ENCODE measurements around the gene RNU5B-1.

The RNU5B-1 gene

DNA sequence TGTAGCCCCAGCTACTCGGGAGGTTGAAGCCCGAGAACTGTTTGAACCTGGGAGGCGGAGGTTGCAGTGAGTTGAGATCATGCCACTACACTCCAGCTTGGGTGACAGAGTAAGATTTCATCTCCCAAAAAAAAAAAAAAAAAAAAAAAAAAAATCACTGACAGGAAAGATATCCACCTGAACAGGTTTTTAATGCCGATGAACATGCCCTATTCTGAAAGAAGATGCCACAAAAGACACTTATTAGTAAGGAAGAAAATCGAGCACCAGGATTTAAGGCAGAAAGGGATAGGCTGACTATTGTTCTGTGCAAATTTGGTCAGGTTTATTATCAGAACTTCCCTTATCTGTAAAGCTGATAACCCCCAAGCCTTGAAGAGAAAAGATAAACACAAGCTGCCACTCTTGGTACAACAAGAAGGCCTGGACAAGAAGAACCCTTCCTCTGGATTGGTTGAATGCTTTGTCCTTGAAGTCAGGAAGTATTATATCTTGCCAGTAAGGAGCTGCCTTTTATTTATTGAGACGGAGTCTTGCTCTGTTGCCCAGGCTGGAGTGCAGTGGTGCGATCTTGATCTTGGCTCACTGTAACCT, 15.1 kb upstream of the RNU5B-1 start:
- DNase-seq, result no peak

DNA sequence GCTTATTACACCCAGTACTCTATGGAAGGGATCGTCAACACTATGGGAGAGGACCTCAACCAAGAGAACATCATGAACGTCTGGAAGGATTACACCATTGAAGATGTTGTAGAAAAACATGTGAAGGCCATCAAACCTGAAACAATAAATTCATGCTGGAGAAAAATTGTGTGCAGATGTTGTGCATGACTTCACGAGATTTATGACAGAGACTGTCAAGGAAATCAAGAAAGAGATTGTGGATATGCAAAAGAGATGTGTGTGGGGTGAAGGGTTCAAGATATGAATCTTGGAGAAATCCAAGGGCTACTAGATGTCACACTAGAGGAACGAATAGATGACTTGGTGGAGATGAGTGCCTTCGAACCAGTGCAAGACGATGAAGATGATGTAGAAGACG, 14.2 kb upstream of the RNU5B-1 start:
- no peak for DNase-seq

DNA sequence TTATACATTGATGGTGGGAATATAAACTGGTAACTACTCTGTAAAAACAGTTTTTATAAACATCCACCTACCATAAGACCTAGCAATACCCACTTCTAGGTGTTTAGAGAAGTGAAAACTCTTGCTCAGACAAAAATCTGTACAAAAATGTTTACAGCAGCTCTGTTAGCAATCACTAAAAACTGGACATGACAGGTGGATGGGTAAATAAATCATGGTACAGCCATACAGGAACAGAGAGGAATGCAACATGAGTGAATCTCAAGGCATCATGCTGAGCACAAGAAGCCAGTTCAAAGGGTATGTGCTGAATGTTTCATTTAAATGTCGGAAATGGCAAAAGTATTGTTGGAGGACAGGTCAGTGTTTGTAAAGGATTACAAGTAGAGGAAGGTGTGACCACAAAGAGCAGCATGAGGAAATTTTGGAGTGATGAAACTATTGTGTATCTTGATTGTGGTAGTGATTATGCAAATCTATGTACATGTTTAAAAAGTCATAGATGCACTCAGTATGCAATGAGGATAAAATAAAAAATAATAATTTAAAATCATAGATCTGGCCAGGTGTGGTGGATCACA, 11.4 kb upstream of the RNU5B-1 start:
- no peak for DNase-seq

DNA sequence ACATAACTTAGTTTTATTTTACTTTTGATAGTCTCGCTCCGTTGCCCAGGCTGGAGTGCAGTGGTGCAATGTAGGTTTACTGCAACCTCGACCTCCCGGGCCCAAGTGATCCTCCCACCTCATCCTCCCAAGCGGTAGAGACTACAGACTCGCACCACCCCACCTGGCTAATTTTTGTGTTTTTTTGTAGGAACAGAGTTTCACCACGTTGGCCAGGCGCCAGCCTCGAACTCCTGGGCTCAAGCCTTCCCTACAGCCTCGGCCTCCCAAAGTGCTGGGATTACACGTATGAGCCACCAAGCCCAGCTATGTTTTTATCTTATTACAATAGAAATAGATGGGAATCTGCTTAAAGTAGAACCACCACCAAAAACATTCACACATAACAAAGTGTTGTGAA, 5.7 kb upstream of the RNU5B-1 start:
- DNase-seq, result no peak

DNA sequence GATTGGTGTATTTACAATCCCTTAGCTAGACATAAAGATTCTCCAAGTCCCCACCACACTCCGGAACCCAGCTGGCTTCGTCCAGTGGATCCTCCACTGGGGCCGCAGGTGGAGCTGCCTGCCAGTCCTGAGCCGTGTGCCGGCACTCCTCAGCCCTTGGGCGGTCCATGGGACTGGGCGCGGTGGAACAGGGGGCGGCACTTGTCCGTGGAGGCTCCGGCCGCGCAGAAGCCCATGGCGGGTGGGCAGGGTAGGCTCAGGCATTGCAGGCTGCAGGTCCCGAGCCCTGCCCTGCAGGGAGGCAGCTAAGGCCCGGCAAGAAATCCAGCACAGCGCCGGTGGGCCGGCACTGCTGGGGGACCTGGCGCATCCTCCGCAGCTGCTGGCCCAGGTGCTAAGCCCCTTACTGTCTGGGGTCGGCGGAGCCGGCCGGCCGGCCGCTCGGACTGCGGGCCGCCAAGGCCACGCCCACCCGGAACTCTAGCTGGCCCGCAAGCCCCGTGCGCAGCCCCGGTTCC, 3.5 kb upstream of the RNU5B-1 start:
- DNase-seq, result no peak

DNA sequence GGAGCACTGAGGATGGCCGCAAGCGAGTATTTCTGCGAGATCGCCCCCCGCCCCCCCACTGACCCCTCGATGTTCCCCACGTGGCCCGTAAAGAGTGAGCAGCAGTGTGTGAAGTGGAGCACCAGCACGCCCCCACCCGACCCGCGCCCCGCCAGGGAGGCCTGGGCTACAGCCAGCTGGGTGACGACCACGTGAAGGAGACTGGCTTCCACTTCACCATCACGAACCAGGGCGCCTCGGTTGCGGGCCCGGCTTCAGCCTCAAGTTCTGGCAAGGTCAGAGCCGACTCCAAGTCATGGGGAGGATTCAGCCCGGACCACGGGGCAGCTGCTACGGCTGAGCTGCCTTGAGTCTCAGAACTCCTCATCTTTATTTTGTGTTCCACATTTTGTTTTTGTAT, 2.4 kb upstream of the RNU5B-1 start:
- DNase-seq, result no peak

DNA sequence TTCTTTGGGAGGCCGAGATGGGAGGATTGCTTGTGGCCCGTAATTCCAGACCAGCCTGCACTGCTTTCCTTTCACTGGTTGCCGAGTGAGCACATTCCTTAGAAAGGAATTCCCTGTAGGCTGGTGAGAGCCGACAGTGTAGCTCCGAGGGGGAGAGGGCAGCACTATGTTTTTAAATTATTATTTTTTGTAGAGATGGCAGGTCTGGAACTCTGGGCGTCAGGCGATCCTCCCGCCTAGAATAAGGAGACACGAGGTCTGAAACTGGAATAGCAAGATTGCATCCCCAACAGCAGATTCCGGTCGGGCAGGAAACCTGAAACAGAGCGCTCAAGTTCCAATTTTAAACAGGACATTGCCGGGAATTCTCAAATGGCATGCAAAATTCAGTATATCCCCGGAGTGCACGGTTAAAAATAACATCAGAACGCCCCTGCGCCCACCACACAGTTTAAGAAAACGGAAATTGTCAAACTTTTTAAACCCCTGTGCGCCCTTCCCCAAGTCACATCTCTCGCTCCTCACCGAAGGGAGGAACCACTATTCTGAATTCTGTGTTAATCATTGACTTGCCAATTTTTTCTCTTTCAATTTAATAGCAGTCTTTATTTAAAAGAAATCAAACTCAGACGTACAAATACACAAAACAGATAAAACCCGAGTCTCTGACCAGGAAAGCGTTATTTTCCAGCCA, 643 bp upstream of the RNU5B-1 start:
- DNase-seq, result peak; percentile 33

DNA sequence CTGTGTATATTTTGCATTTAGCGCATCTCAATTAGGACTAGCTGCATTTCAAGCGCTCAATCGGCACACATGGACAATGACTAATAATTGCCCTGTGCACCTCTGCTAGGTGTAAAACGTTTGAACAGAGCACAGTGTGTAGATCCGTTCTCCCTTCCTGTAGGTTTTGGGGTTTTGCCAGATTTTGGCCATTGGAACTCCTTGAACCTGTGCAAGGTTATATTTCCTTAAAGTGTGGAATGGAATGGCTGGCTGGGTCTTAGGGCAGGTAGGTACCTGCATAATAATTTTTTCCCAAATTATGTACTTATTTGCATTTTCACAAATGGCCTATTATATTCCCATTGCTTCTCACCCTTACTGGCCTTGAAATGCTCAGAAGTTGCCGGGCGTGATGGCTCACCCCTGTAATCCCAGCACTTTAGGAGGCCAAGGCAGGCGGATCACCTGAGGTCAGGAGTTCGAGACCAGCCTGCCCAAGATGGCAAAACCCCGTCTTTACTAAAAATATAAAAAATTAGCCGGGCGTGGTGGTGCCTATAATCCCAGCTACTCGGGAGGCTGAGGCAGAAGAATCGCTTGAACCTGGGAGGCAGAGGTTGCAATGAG, 777 bp downstream of the RNU5B-1 start:
- DNase-seq, result no peak

DNA sequence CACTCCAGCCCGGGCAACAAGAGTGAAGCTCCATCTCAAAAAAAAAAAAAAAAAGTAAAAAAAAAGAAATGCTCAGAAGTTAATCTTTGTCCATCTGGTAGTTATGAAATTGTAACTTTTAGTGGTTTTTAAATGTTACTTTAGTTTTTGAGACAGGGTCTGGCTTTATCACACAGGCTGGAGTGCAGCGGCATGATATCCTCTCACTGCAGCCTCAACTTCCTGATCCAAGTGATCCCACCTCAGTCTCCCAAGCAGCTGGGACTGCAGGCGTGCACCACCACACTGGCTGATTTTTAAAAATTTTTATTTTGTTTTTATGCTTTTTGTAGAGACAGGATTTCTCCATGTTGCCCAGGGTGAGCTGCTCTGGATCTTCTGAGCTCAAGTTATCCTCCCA, 1.3 kb downstream of the RNU5B-1 start:
- DNase-seq, result no peak

DNA sequence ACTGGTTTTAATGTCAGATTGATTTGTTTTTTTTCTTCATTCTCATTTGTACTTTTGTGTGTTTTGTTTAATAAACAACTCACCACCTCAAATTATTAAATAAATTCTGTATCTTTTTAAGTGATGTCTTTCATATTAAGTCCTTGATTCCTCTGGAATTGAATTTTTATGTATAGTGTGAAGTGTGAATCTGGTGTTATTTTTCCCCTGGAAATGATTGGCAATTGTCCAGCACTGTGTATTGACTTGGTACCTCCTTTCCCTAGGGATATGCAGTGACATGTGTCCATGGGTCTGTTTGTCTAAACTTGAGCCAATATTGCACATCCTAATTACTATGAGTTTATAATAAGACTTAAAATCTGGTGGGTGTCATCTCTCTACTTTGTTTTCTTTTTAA, 2.1 kb downstream of the RNU5B-1 start:
- DNase-seq, result no peak

DNA sequence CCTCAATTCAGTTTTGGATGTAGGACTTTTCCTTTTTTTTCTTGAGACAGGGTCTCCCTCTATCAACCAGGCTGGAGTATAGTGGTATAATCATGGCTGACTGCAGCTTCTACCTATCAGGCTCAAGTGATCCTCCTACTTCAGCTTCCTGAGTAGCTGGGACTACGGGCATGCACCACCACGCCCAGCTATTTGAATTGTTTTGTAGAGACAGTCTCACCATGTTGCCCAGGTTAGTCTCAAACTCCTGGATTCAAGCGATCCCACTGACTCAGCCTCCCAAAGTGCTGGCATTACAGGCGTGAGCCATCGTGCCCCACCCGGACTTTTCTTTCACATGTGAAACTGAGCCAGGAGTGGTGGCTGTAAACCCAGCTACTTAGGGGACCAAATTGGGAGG, 3.5 kb downstream of the RNU5B-1 start:
- no peak for DNase-seq

DNA sequence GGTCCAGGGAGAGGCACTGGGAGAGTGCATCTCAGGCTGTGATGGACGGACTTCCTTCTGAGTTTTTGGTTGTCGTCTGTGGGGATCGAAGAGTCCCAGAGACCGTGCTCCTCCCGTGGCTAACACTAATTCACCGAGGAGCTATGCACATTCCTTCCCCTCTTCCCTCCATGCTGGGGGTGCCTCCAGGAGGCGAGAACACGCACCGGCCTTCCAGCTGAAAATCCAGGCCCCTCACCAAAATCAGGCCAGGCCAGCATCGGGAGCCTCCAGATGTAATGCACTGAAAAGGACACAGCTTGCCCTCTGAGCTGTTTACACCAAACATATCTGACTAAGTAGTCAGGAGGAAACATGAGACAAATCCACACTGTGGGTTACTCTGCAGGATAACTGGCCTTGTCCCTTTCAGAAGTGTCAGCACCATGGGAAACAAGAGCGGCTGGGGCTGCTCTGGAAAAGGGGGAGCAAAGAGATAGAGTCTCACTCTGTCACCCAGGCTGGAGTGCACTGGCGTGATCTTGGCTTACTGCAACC, 5.5 kb downstream of the RNU5B-1 start:
- DNase-seq, result no peak

DNA sequence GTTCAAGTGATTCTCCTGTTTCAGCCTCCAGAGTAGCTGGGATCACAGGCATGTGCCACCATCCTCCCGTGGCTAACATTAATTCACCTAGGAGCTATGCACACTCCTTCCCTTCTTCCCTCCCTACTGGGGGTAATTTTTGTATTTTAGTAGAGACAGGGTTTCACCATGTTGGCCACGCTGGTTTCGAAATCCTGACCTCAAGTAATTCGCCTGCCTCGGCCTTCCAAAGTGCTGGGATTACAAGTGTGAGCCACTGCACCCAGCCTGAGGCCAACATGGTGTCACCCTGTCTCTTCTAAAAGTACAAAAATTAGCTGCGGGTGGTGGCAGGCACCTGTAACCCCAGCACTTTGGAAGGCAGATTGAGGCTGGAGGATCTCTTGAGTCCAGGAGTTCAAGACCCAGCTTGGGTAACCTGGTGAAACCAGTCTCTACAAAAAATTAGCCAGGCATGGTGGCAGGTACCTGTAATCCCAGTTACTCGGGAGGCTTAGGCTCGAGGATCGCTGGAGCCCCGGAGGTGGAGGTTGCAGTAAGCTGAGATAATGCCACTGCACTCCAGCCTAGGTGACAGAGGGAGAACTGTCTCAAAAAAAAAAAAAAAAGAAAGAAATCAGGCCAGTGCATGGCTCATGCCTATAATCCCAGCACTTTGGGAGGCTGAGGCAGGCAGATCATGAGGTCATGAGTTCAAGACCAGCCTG, 6.1 kb downstream of the RNU5B-1 start:
- no peak for DNase-seq

DNA sequence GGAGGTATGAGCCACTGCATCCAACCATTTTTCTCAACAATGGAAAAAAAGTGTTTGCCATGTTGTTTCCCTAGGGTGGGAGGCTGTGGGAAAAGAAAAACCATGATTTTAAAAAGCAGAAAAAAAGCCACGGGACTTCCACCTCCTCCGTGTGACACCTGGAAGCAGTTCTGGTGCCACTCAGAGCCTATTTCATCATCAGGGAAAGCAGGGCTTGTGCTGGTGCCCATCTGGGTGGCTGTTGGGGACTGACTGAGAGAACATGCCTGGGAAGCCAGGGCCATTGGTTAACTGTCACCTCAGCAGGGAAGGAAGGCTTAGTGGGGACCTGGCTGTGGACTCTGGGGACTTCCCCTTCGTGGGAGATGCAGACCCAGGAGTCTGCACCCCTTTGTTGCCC, 7.3 kb downstream of the RNU5B-1 start:
- DNase-seq, result no peak

DNA sequence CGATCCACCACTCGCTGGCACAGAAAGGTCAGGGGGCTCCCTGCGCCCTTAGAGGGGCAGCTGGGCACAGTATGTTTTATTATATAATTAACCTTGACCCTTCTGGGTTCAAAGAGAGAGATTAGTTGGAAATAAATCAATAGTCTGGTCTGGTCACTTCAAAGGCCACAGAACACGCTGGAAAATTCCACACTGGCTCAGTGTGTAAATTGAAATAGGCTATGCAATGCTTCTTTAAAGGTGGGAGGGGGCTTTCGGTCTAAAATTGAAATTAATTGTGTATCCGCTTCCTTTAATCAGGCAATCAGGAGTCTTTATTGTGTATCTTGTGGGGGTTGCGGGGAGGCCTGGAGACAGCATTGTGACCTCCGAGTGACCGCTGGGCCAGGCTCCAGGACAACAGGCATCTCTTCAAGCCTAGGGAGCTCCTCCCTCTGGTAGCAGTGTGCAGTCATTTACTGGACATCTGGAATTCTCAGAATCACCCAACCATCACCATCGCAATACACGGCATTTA, 8.0 kb downstream of the RNU5B-1 start:
- no peak for DNase-seq

DNA sequence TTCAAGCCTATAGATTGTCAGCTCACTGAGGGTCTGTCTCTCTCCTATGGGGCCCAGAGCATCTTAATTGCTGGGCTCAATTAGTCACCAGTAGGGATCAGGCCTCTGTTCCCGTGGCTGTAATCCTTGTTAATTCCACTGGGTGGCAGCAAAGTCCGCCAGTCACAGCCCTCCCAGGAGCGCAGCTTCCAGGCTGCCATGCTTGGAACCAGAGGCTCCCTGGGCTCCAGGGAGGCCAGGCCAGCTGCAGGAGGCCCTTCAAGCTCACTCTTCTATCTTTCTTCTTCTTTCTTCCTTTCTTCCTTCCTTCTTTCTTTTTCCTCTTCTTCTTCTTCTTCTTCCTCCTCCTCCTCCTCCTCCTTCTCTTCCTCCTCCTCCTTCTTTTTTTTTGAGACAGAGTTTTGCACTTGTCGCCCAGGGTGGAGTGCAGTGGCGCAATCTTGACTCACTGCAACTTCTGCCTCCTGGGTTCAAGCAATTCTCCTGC, 14.4 kb downstream of the RNU5B-1 start:
- peak; percentile 83 for DNase-seq

DNA sequence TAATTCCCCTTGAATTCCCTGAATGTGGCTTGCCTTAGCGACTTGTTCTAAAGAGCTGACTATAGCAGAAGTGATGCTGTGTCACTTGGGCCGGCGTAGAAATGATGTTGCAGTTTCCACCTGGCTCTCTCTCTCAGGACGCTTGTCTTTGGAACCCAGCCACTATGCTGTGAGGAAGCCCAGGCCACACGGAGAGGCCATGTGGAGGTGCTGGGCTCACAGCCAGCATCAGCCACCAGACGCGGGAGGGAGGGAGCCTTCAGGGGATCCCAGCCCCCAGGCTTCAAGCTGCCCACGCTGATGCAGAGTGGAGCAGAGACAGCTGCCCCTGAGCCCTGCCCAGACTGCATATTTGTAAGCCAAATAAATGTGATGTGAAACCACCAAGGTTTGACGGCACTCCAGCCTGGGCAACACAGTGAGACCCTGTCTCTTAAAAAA, 18.6 kb downstream of the RNU5B-1 start:
- DNase-seq, result no peak

DNA sequence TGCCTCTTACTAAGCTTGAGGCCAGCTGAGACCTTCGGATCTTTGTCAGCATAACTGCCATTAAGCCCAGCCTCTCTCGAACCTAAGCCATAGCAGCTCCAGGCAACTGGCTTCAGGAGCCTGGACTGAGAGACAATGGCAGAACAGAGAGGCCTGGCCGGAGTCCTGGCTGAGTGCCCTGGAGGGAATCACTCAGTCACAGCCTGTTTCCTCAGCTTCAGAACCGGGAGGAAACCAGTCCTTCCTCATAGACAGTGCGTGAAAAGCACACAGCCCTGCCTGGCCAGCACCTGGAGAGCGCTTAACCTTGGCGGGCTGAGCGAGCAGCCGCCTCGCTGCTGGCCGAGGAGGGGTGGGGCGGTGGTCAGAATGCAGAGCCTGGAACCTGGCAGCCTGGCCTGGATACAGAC, 21.6 kb downstream of the RNU5B-1 start:
- DNase-seq, result no peak

DNA sequence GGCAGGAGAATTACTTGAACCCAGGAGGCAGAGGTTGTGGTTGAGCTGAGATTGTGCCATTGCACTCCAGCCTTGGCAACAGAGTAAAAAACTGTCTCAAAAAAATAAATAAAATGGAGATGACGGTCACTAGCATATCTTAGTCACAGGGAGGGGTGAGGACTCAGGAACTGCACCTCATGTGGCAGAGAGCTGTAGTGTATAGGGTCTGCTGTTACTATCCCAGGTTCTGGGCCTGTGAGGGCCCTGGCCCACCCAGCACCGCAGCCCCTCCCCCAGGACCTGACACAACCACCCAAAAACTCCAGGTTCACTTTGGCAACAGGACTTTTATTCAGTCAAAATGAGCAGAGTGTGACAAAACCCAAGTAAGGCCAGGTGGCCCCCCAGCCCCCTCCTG, 22.3 kb downstream of the RNU5B-1 start:
- DNase-seq, result no peak

DNA sequence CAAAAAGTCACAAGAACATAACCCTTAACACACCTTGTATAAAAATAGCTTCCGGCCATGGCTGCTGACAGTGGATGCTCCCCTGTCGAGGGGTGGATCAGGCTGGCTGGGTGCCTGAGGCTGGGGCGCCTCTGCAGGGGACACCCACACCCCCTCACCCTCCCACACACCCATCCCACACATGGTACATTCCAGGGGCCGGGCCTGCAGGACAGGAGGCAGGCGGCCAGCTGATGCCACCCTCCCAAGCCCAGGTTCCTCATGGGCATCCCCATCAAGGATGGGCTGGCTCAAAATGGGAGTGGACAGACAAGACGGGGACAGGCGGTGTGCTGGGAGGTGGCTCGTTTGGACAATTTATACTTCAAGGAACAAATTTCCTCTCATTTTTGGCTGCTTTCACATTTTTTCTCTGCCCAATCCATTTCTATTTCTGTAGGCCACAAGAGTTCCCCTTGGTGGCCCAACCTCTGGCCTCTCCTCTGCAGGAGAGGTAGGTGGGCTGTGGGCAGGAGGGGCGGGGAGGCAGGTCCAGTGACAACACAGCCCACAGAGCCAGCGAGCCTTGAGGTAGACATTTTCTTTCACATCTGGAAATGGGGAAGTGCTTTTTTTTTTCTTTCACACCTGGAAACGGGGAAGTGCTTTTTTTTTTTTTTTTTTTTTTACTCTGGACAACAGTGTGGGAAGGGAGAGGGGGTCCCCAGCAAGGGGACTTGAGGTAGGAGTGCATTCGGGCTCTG, 23.3 kb downstream of the RNU5B-1 start:
- DNase-seq, result no peak

DNA sequence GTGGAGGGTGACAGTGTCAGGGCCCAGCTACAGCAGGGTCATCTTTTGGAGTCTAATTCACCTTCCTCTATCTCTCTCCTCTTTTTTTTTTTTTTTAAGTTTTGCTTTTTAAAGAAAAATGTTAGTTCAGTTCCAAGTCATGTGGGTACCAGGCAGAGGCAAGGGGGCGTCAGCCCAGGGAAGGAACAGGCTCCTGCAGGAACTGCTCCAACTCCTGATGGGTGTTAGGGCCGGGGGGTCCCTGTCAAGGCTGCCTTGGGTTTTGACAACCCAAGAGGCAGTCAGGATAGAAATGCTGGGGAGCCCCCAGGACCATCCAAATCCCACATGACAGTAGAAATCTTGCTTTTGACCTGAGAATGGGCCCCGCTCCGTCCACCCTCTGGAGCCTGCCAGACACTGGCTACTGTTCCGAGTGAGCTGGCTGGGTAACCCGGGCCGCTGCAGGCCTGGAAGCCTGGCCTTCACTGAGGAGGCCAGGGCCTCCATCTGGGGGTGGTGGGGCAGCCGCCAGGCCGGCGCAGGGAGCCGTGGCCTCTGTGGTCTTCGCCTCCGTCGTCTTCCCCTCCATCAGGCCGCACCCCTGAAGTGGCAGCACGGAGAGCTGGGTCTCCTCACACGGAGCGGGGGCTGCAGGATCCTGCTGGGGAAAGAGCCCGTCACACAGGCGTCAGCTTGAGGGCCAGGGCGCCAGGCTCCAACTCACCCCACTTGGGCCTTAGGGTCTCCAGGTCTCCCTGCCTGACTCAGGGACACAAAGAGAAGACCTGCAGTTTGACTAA, 24.2 kb downstream of the RNU5B-1 start:
- DNase-seq, result no peak

Data from activated CD4-positive, alpha-beta T cell treated with anti-CD3 and anti-CD28 coated beads, Interleukin-10, Interleukin-2, amounts not matched to agents 100 ng/mL and 50 ng/mL, durations not matched to agents 16 hours and 8 hours (primary cell).